HG03196 (cell line): Measurements from ENCODE around the gene RSBN1L.

Experiments used
- ATAC-seq: cut with Tn5 transposase; IDR thresholded peaks from one replicate; pipeline ENCODE4 v1.9.1; 2021; ENCODE audit not compliant: unreplicated experiment

The RSBN1L gene

GRCh38 chr7:77799078-77799964, 103.1 kb downstream of the RSBN1L start:
- no peak for ATAC-seq

- ATAC-seq: no peak
Observed at GRCh38 chr7:77800158-77800557, 103.9 kb downstream of the RSBN1L start.

GRCh38 chr7:77800730-77801129, 104.5 kb downstream of the RSBN1L start:
- ATAC-seq: no peak

- ATAC-seq: no peak
Observed at GRCh38 chr7:77802557-77803405, 106.5 kb downstream of the RSBN1L start.

GRCh38 chr7:77806425-77806824, 110.2 kb downstream of the RSBN1L start:
- ATAC-seq: no peak

GRCh38 chr7:77808517-77808916, 112.3 kb downstream of the RSBN1L start:
- ATAC-seq: no peak

GRCh38 chr7:77811516-77812289, 115.4 kb downstream of the RSBN1L start:
- no peak for ATAC-seq

GRCh38 chr7:77812290-77812685, 116.0 kb downstream of the RSBN1L start:
- no peak for ATAC-seq

GRCh38 chr7:77813180-77813579, 116.9 kb downstream of the RSBN1L start:
- no peak for ATAC-seq

- ATAC-seq: no peak
Observed at GRCh38 chr7:77819021-77819420, 122.8 kb downstream of the RSBN1L start.

- ATAC-seq: no peak
Observed at GRCh38 chr7:77820967-77821366, 124.7 kb downstream of the RSBN1L start.

- no peak for ATAC-seq
Observed at GRCh38 chr7:77822269-77822668, 126.0 kb downstream of the RSBN1L start.

- ATAC-seq: no peak
Observed at GRCh38 chr7:77823787-77824186, 127.5 kb downstream of the RSBN1L start.

- ATAC-seq: no peak
Observed at GRCh38 chr7:77824636-77825035, 128.4 kb downstream of the RSBN1L start.

- no peak for ATAC-seq
Observed at GRCh38 chr7:77825131-77825530, 128.9 kb downstream of the RSBN1L start.

GRCh38 chr7:77826300-77826699, 130.0 kb downstream of the RSBN1L start:
- ATAC-seq: no peak

- no peak for ATAC-seq
Observed at GRCh38 chr7:77827999-77828398, 131.7 kb downstream of the RSBN1L start.

- no peak for ATAC-seq
Observed at GRCh38 chr7:77830649-77831355, 134.5 kb downstream of the RSBN1L start.

GRCh38 chr7:77831481-77831880, 135.2 kb downstream of the RSBN1L start:
- no peak for ATAC-seq

GRCh38 chr7:77831953-77832352, 135.7 kb downstream of the RSBN1L start:
- ATAC-seq: no peak
